HG02938 (cell line): ENCODE results near the gene ENDOD1.

Source experiments
- ATAC-seq: cut with Tn5 transposase; IDR thresholded peaks from one replicate; pipeline ENCODE4 v1.9.1; 2021; ENCODE audit warnings: mild to moderate bottlenecking, moderate library complexity; ENCODE audit not compliant: unreplicated experiment

ENDOD1 gene

GRCh38 chr11:95074792-95075563, 14.7 kb upstream of the ENDOD1 start:
- no peak for ATAC-seq

- no peak for ATAC-seq
These were observed 13.2 kb upstream of the ENDOD1 start for GRCh38 chr11:95076416-95076815.

GRCh38 chr11:95076981-95077380, 12.7 kb upstream of the ENDOD1 start:
- ATAC-seq: no peak

GRCh38 chr11:95078526-95078925, 11.1 kb upstream of the ENDOD1 start:
- ATAC-seq: no peak

- no peak for ATAC-seq
These were observed 8.6 kb upstream of the ENDOD1 start for GRCh38 chr11:95081010-95081409.

GRCh38 chr11:95081412-95081811, 8.2 kb upstream of the ENDOD1 start:
- no peak for ATAC-seq

- no peak for ATAC-seq
These were observed 7.1 kb upstream of the ENDOD1 start for GRCh38 chr11:95082576-95083001.

- ATAC-seq: no peak
These were observed 5.1 kb upstream of the ENDOD1 start for GRCh38 chr11:95084509-95084908.

GRCh38 chr11:95085117-95085816, 4.4 kb upstream of the ENDOD1 start:
- ATAC-seq: no peak

GRCh38 chr11:95086151-95086550, 3.5 kb upstream of the ENDOD1 start:
- no peak for ATAC-seq

GRCh38 chr11:95086836-95087570, 2.6 kb upstream of the ENDOD1 start:
- ATAC-seq: no peak

GRCh38 chr11:95088946-95089619, 563 bp upstream of the ENDOD1 start:
- peak; percentile 50 for ATAC-seq

GRCh38 chr11:95091663-95092180, 2.1 kb downstream of the ENDOD1 start:
- ATAC-seq: no peak

GRCh38 chr11:95092549-95093324, 3.1 kb downstream of the ENDOD1 start:
- no peak for ATAC-seq

GRCh38 chr11:95093548-95093947, 3.9 kb downstream of the ENDOD1 start:
- ATAC-seq: no peak

- ATAC-seq: peak; percentile 88
These were observed 6.4 kb downstream of the ENDOD1 start for GRCh38 chr11:95095858-95096587.

GRCh38 chr11:95097209-95097608, 7.6 kb downstream of the ENDOD1 start:
- ATAC-seq: no peak

- ATAC-seq: no peak
These were observed 9.2 kb downstream of the ENDOD1 start for GRCh38 chr11:95098826-95099225.

GRCh38 chr11:95100191-95100648, 10.6 kb downstream of the ENDOD1 start:
- no peak for ATAC-seq
